ENCODE data around the gene PEX11G. TPM values are rescaled to one million over a fixed set of nuclear protein-coding genes. Genes with fewer than 3 reads are reported as not detected.

PEX11G gene
- total and polyA plus RNA-seq, 2 of the 8 experiments (the other 6 are each of a cell fraction or from before 2014, with no cell fraction given): 2.1 to 4.3 TPM

DNA sequence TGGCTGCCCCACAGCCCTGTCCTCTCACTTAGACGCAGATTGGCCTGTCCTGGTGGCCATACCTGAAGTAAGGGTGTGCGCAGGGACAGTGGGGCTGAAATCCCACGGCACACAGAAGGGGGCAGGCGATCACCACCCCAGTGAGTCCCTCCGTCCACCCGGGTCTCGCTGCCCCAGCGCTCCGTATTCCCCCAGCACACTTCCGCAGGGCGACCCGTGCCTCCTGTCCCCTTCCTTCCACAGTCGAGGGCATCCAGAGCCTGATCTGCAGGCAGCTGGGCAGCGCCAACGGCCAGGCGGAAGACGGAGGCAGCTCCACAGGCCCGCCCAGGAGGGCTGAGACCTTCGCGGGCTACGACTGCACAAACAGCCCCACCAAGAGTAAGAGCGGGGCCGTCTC lies 25.3 kb downstream of the PEX11G start:
- Histone ChIP-seq H2BK15ac (ENCODE audit: low read length) (no peak overlapping the region), H3K4me3 (ENCODE audit: extremely low read depth in 1 of 4, insufficient read depth in 2 of 4, low read depth in 3 of 4, low read length in 4 of 4) (no peak overlapping the region), H2BK120ac (replicated peaks; ENCODE audit: low read depth, low read length) (no peak overlapping the region), H2AFZ (ENCODE audit: low read length) (no peak overlapping the region), H3K4me2 (ENCODE audit: insufficient read depth in 1 of 2, low read depth in 2 of 2, low read length in 2 of 2) (no peak overlapping the region), H3K79me2 (ENCODE audit: control insufficient read depth in 1 of 2, insufficient read depth in 2 of 2, low read length in 2 of 2) (no peaks in the 10 kb centered on the region), H3K56ac (replicated peaks; ENCODE audit: insufficient read length, low read depth, low read length) (no peak overlapping the region), H4K91ac (replicated peaks; ENCODE audit: insufficient read length, low read length) (no peak overlapping the region), H3K27me3 (replicated peaks in 1 of 4; ENCODE audit: control insufficient read depth in 3 of 4, extremely low read depth in 1 of 4, insufficient read depth in 3 of 4, low read length in 3 of 4) (no peaks in the 10 kb centered on the region; a peak in 1 of 7 replicates), H3K23ac (ENCODE audit: insufficient read length) (no peak overlapping the region), H2BK5ac (ENCODE audit: low read depth, low read length) (no peak overlapping the region), H3K18ac (ENCODE audit: extremely low read depth, low read length) (no peak overlapping the region), H4K8ac (ENCODE audit: extremely low read depth, insufficient read depth, low read length) (no peak overlapping the region), H3K36me3 (ENCODE audit: control insufficient read depth in 2 of 4, insufficient read depth in 4 of 4, low read length in 3 of 4) (peaks cover 3 to 20% (median 8%) of the 10 kb centered on the region in 4 experiments; a peak in 6 of 8 replicates), H2BK20ac (ENCODE audit: low read length) (no peak overlapping the region), H3K23me2 (ENCODE audit: low read depth, low read length) (0 out of 2 replicates have a peak, but pooled peaks cover 2% of the 10 kb centered on the region), H4K20me1 (replicated peaks in 1 of 2; ENCODE audit: control insufficient read depth in 1 of 2, insufficient read depth in 2 of 2, low read length in 2 of 2) (peaks cover 0 to 2% of the 10 kb centered on the region in 2 experiments), H2BK12ac (ENCODE audit: low read depth, low read length) (no peak overlapping the region), H3K79me1 (ENCODE audit: low read depth, low read length) (no peaks in the 10 kb centered on the region), H4K5ac (ENCODE audit: insufficient read length, low read depth, low read length) (no peak overlapping the region), H3K14ac (ENCODE audit: insufficient read length) (no peak overlapping the region), H3K27ac (ENCODE audit: low read depth, low read length) (no peak overlapping the region), H3K4me1 (replicated peaks in 1 of 4; ENCODE audit: control insufficient read depth in 3 of 4, insufficient read depth in 4 of 4, low read length in 3 of 4) (no peaks in the 10 kb centered on the region), H3K9me3 (ENCODE audit: insufficient read depth in 2 of 2, low read depth in 1 of 2, low read length in 1 of 2) (no peaks in the 10 kb centered on the region), H3K9ac (replicated peaks in 1 of 4; ENCODE audit: extremely low read depth in 1 of 4, low read depth in 3 of 4, low read length in 3 of 4) (no peak overlapping the region), H2AK5ac (ENCODE audit: low read depth, low read length) (no peak overlapping the region), H3K4ac (replicated peaks; ENCODE audit: insufficient read length, low read depth, low read length) (no peak overlapping the region)
- 89% methylated on average over 21 of the region's 23 CpGs; no CpG with 5 or more reads in 1 of the 2 experiments for WGBS, 2 experiments (ENCODE audit: extremely low coverage in 1 of 2, insufficient coverage in 1 of 2, insufficient read length in 1 of 2, insufficient replicate concordance in 2 of 2, low coverage in 1 of 2, low lambda C conversion rate in 2 of 2, missing lambda C conversion rate in 1 of 2)
- ChIA-PET POLR2A (ENCODE audit: partially characterized antibody) (interaction anchor here (1.2 kb wide), 1 partner anchor 20 kb away, joined by 4 read pairs; no protein-coding TSS in a partner anchor), CTCF (ENCODE audit: partially characterized antibody) (interaction anchor here (2.2 to 3.0 kb wide), 2 partner anchors 24 to 109 kb away, joined by 5 to 12 read pairs; no protein-coding TSS in a partner anchor)
- no peak for DNase-seq (ENCODE audit: low read depth in 1 of 2, low spot score in 2 of 2)
- FAIRE-seq: no peak
- no peak for TF ChIP-seq KDM5A (IDR thresholded peaks at IDR 0.05; ENCODE audit: low read length)
- no peak for TF ChIP-seq BACH1 (IDR thresholded peaks at IDR 0.05; ENCODE audit: low read length)
